ENCODE measurements around the gene THBS1. TPM values are rescaled to one million over a fixed set of nuclear protein-coding genes. Genes with fewer than 3 reads are reported as not detected.

THBS1 gene
- total RNA-seq, 8 experiments from 2014 or later: 3.2 to 54.8 (median 5.6) TPM

- Histone ChIP-seq H3K4me1 (replicated peaks in 1 of 2) (no peaks in the 10 kb centered on the region), H3K27ac (no peak overlapping the region), H3K4me3 (no peak overlapping the region)
- in situ Hi-C loops (cut with MboI; ENCODE audit: low pct_unique_long_range_greater_than_20kb in 2 of 9, low sequenced_read_pairs in 9 of 9, unreplicated experiment in 9 of 9): loop anchor here in 3 of 9 experiments (25.0 kb wide), 4 partner anchors 168 to 882 kb away; no protein-coding TSS in a partner anchor
- WGBS, 10 experiments: 57 to 100% (median 97%) methylated on average over 1 to 7 of the region's 7 CpGs; no CpG with 5 or more reads in 1 of the 10 experiments
- no peak for ATAC-seq (replicated peaks in 6 of 8)
These were observed 13.0 kb downstream of the THBS1 start for GRCh38 chr15:39593656-39594445.

GRCh38 chr15:39594446-39595337 lies 13.8 kb downstream of the THBS1 start:
- Histone ChIP-seq H3K27ac (no peak overlapping the region), H3K4me3 (no peak overlapping the region), H3K4me1 (replicated peaks in 1 of 2) (no peaks in the 10 kb centered on the region)
- no peak for ATAC-seq (replicated peaks in 6 of 8)
- 56 to 97% (median 92%) methylated on average over 4 to 5 of the region's 5 CpGs for WGBS, 10 experiments
- in situ Hi-C loops (cut with MboI; ENCODE audit: low pct_unique_long_range_greater_than_20kb in 2 of 9, low sequenced_read_pairs in 9 of 9, unreplicated experiment in 9 of 9): loop anchor here in 3 of 9 experiments (25.0 kb wide), 4 partner anchors 168 to 882 kb away; no protein-coding TSS in a partner anchor

GRCh38 chr15:39595338-39596221 lies 14.7 kb downstream of the THBS1 start:
- no peak for ATAC-seq (replicated peaks in 6 of 8)

GRCh38 chr15:39596358-39597051 lies 15.6 kb downstream of the THBS1 start:
- WGBS, 10 experiments: 46 to 93% (median 78%) methylated on average over 2 to 5 of the region's 5 CpGs
- in situ Hi-C loops (cut with MboI; ENCODE audit: low pct_unique_long_range_greater_than_20kb in 2 of 9, low sequenced_read_pairs in 9 of 9, unreplicated experiment in 9 of 9): loop anchor here in 3 of 9 experiments (25.0 kb wide), 4 partner anchors 166 to 884 kb away; no protein-coding TSS in a partner anchor
- no peak for ATAC-seq (replicated peaks in 6 of 8)
- no peak overlapping the region for H3K27ac ChIP-seq
- H3K4me1 ChIP-seq (replicated peaks in 1 of 2): no peaks in the 10 kb centered on the region
- no peak overlapping the region for H3K4me3 ChIP-seq

More at GRCh38 chr15:39595338-39596221, 14.7 kb downstream of the THBS1 start:
- WGBS, 10 experiments: 73 to 100% (median 86%) methylated on average over 2 to 8 of the region's 8 CpGs; no CpG with 5 or more reads in 2 of the 10 experiments
- Histone ChIP-seq H3K27ac (no peak overlapping the region), H3K4me3 (no peak overlapping the region), H3K4me1 (replicated peaks in 1 of 2) (no peaks in the 10 kb centered on the region)
- in situ Hi-C loops (cut with MboI; ENCODE audit: low pct_unique_long_range_greater_than_20kb in 2 of 9, low sequenced_read_pairs in 9 of 9, unreplicated experiment in 9 of 9): loop anchor here in 3 of 9 experiments (25.0 kb wide), 4 partner anchors 167 to 883 kb away; no protein-coding TSS in a partner anchor

GRCh38 chr15:39597336-39597735 lies 16.5 kb downstream of the THBS1 start:
- Histone ChIP-seq H3K4me3 (no peak overlapping the region), H3K27ac (no peak overlapping the region), H3K4me1 (replicated peaks in 1 of 2) (no peaks in the 10 kb centered on the region)
- in situ Hi-C loops (cut with MboI; ENCODE audit: low pct_unique_long_range_greater_than_20kb in 2 of 9, low sequenced_read_pairs in 9 of 9, unreplicated experiment in 9 of 9): loop anchor here in 3 of 9 experiments (25.0 kb wide), 4 partner anchors 165 to 885 kb away; no protein-coding TSS in a partner anchor
- whole genome bisulfite sequencing, 10 experiments: 67 to 100% (median 92%) methylated on average over 1 to 2 of the region's 2 CpGs; no CpG with 5 or more reads in 2 of the 10 experiments
- no peak for ATAC-seq (replicated peaks in 6 of 8)

- ATAC-seq (replicated peaks in 6 of 8): no peak
- WGBS, 10 experiments: 73 to 100% (median 96%) methylated on average over 1 to 6 of the region's 6 CpGs
- Histone ChIP-seq H3K4me1 (replicated peaks in 1 of 2) (no peaks in the 10 kb centered on the region), H3K4me3 (no peak overlapping the region), H3K27ac (no peak overlapping the region)
- in situ Hi-C loops (cut with MboI; ENCODE audit: low pct_unique_long_range_greater_than_20kb in 2 of 9, low sequenced_read_pairs in 9 of 9, unreplicated experiment in 9 of 9): loop anchor here in 3 of 9 experiments (25.0 kb wide), 4 partner anchors 165 to 885 kb away; no protein-coding TSS in a partner anchor
These were observed 16.9 kb downstream of the THBS1 start for GRCh38 chr15:39597751-39598185.

GRCh38 chr15:39598186-39598850 lies 17.4 kb downstream of the THBS1 start:
- in situ Hi-C loops (cut with MboI; ENCODE audit: low pct_unique_long_range_greater_than_20kb in 2 of 9, low sequenced_read_pairs in 9 of 9, unreplicated experiment in 9 of 9): loop anchor here in 3 of 9 experiments (25.0 kb wide), 4 partner anchors 164 to 886 kb away; no protein-coding TSS in a partner anchor
- peak in 1 of 8 experiments; percentile 8 for ATAC-seq (replicated peaks in 6 of 8)
- no peak overlapping the region for H3K27ac ChIP-seq

GRCh38 chr15:39598958-39599845 lies 18.3 kb downstream of the THBS1 start:
- H3K4me3 ChIP-seq: no peak overlapping the region
- 57 to 100% (median 87%) methylated on average over 4 to 11 of the region's 12 CpGs for WGBS, 10 experiments
- in situ Hi-C loops (cut with MboI; ENCODE audit: low pct_unique_long_range_greater_than_20kb in 2 of 9, low sequenced_read_pairs in 9 of 9, unreplicated experiment in 9 of 9): loop anchor here in 3 of 9 experiments (25.0 kb wide), 4 partner anchors 163 to 887 kb away; no protein-coding TSS in a partner anchor
- no peaks in the 10 kb centered on the region for H3K4me1 ChIP-seq (replicated peaks in 1 of 2)
- H3K27ac ChIP-seq: no peak overlapping the region
- no peak for ATAC-seq (replicated peaks in 6 of 8)

More at GRCh38 chr15:39598186-39598850, 17.4 kb downstream of the THBS1 start:
- WGBS, 10 experiments: 4 to 93% (median 68%) methylated on average over 2 to 3 of the region's 3 CpGs; no CpG with 5 or more reads in 1 of the 10 experiments
- Histone ChIP-seq H3K4me1 (replicated peaks in 1 of 2) (no peaks in the 10 kb centered on the region), H3K4me3 (no peak overlapping the region)

GRCh38 chr15:39599871-39600270 lies 19.0 kb downstream of the THBS1 start:
- WGBS, 10 experiments: 75 to 100% (median 86%) methylated on average over 1 to 2 of the region's 2 CpGs
- in situ Hi-C loops (cut with MboI; ENCODE audit: low pct_unique_long_range_greater_than_20kb in 2 of 9, low sequenced_read_pairs in 9 of 9, unreplicated experiment in 9 of 9): loop anchor here in 3 of 9 experiments (25.0 kb wide), 4 partner anchors 162 to 888 kb away; no protein-coding TSS in a partner anchor
- no peaks in the 10 kb centered on the region for H3K4me1 ChIP-seq (replicated peaks in 1 of 2)
- H3K4me3 ChIP-seq: no peak overlapping the region
- H3K27ac ChIP-seq: no peak overlapping the region
- ATAC-seq (replicated peaks in 6 of 8): no peak

- no peaks in the 10 kb centered on the region for H3K4me1 ChIP-seq (replicated peaks in 1 of 2)
- in situ Hi-C loops (cut with MboI; ENCODE audit: low pct_unique_long_range_greater_than_20kb in 2 of 9, low sequenced_read_pairs in 9 of 9, unreplicated experiment in 9 of 9): no loop called here
- ATAC-seq (replicated peaks in 6 of 8): no peak
- H3K27ac ChIP-seq: no peak overlapping the region
- WGBS, 10 experiments: 60 to 100% (median 86%) methylated on average over 1 to 5 of the region's 5 CpGs; no CpG with 5 or more reads in 2 of the 10 experiments
- H3K4me3 ChIP-seq: no peak overlapping the region
These were observed 21.3 kb downstream of the THBS1 start for GRCh38 chr15:39602143-39602542.
